Small intestine (tissue), 7 donors: ENCODE data around the gene TMCC3. TPM values are rescaled to one million over a fixed set of nuclear protein-coding genes. Genes with fewer than 3 reads are reported as not detected.

Experiments used
- DNase-seq, 2 donors: peaks; one replicate each; pipeline versions ENCODE4 v3.0.0 to v3.0.0-alpha.2; 2013
- FAIRE-seq: peaks from 2 replicates; lab custom pipeline; 2012; peaks lifted over from hg19 to GRCh38; lab: Jason Lieb, UNC
- H3K27ac ChIP-seq, 3 donors: one replicate each; pipeline ENCODE4 v1.5.1; 2013; ENCODE audit warnings: low read length in 2 of 3, mild to moderate bottlenecking in 2 of 3, control low read depth in 1 of 3, inconsistent platforms in 1 of 3, low read depth in 1 of 3, moderate library complexity in 1 of 3
- H3K27me3 ChIP-seq, 3 donors: one replicate each; pipeline ENCODE4 v1.6.1; 2013; ENCODE audit warnings: low read length in 3 of 3, inconsistent platforms in 1 of 3; ENCODE audit not compliant: control insufficient read depth in 3 of 3, insufficient read depth in 3 of 3
- H3K36me3 ChIP-seq, 3 donors: one replicate each; pipeline ENCODE4 v1.6.1; 2013; ENCODE audit warnings: low read length in 3 of 3, inconsistent platforms in 1 of 3, low read depth in 1 of 3, mild to moderate bottlenecking in 1 of 3, moderate library complexity in 1 of 3; ENCODE audit not compliant: control insufficient read depth in 3 of 3, insufficient read depth in 2 of 3
- H3K4me1 ChIP-seq, 3 donors: one replicate each; pipeline ENCODE4 v1.6.1; 2013; ENCODE audit warnings: low read length in 2 of 3, inconsistent platforms in 1 of 3, low read depth in 1 of 3, mild to moderate bottlenecking in 1 of 3, moderate library complexity in 1 of 3; ENCODE audit not compliant: control insufficient read depth in 3 of 3, insufficient read depth in 2 of 3
- H3K4me3 ChIP-seq, 3 donors: one replicate each; pipeline ENCODE4 v1.5.1; 2013; ENCODE audit warnings: low read length in 3 of 3, control low read depth in 1 of 3, inconsistent platforms in 1 of 3, low read depth in 1 of 3, mild to moderate bottlenecking in 1 of 3, moderate library complexity in 1 of 3
- H3K9me3 ChIP-seq, 2 donors: one replicate each; pipeline ENCODE4 v1.6.1; 2013; ENCODE audit warnings: low read depth in 1 of 2, low read length in 1 of 2; ENCODE audit not compliant: control insufficient read depth in 2 of 2, insufficient read depth in 1 of 2
- WGBS, 3 donors: extraction: QIAGEN DNeasy Blood & Tissue Kit; methylation state at CpG; one replicate each; pipeline ENCODE4 v1.1.7; 2013; 5-methylcytosine and 5-hydroxymethylcytosine counted together
- polyA plus RNA-seq, 4 donors: library from polyadenylated mRNA; stranded (reverse) in 3 of 4; unstranded in 1 of 4; fragments of 200-250 nt in 3 of 4; fragments of 120-200 nt in 1 of 4; gene quantifications; one replicate each; pipeline versions ENCODE4 v1.2.1 to v1.2.3, GENCODE V29; 2013
- donor health status: healthy with polysubstance abuse.
- donor health status: control.
- donor health status: control.
- donor health status: Bipolar disorder and iron deficiency.
- donor health status: healthy.

The TMCC3 gene
- polyA plus RNA-seq, 4 donors: 8.6 to 23.9 (median 14.3) TPM

GRCh38 chr12:94649349-94650142 is 811 bp downstream of the TMCC3 start:
- FAIRE-seq (no peak), DNase-seq (peak; percentile 72 to 84)
- H3K9me3 ChIP-seq: no peaks in the 10 kb centered on the region
- peaks cover 0 to 5% (median 4%) of the 10 kb centered on the region in 3 donors for H3K4me1 ChIP-seq
- H3K36me3 ChIP-seq: no peaks in the 10 kb centered on the region
- WGBS, 3 donors: 4 to 5% (median 4%) methylated on average over 58 to 72 of the region's 72 CpGs
- H3K27me3 ChIP-seq: peaks cover 0 to 2% (median 0%) of the 10 kb centered on the region in 3 donors
- H3K4me3 ChIP-seq: peak overlapping the region; percentile 49 to 94 (median 78)
- peak overlapping the region; percentile 45 to 72 (median 61) for H3K27ac ChIP-seq

GRCh38 chr12:94648578-94648977 is 1.8 kb downstream of the TMCC3 start:
- no peak overlapping the region for H3K27ac ChIP-seq
- no peak for FAIRE-seq
- no peak overlapping the region for H3K4me3 ChIP-seq
- H3K4me1 ChIP-seq: peaks cover 0 to 5% (median 4%) of the 10 kb centered on the region in 3 donors
- H3K9me3 ChIP-seq: no peaks in the 10 kb centered on the region
- no peaks in the 10 kb centered on the region for H3K36me3 ChIP-seq
- no peak for DNase-seq
- H3K27me3 ChIP-seq: peaks cover 0 to 2% (median 0%) of the 10 kb centered on the region in 3 donors
- WGBS, 3 donors: 70 to 73% (median 70%) methylated on average over 4 of the region's 4 CpGs

GRCh38 chr12:94644141-94644979 is 6.0 kb downstream of the TMCC3 start:
- H3K9me3 ChIP-seq: no peaks in the 10 kb centered on the region
- H3K4me3 ChIP-seq: no peak overlapping the region
- peak overlapping the region in 1 of 3 donors; percentile 51 for H3K27ac ChIP-seq
- DNase-seq (no peak), FAIRE-seq (no peak)
- H3K4me1 ChIP-seq: peaks cover 0 to 5% (median 4%) of the 10 kb centered on the region in 3 donors
- WGBS, 3 donors: 63 to 83% (median 69%) methylated on average over 14 of the region's 14 CpGs
- no peaks in the 10 kb centered on the region for H3K36me3 ChIP-seq
- no peaks in the 10 kb centered on the region for H3K27me3 ChIP-seq

- FAIRE-seq: no peak
- Histone ChIP-seq H3K27me3 (no peaks in the 10 kb centered on the region), H3K27ac (peak overlapping the region in 1 of 3 donors; percentile 51), H3K36me3 (no peaks in the 10 kb centered on the region), H3K4me3 (no peak overlapping the region), H3K4me1 (peaks cover 0 to 5% (median 0%) of the 10 kb centered on the region in 3 donors), H3K9me3 (no peaks in the 10 kb centered on the region)
- DNase-seq: no peak
- 89 to 97% (median 94%) methylated on average over 3 of the region's 3 CpGs for WGBS, 3 donors
Measured at GRCh38 chr12:94643606-94644005, 6.8 kb downstream of the TMCC3 start.

- Histone ChIP-seq H3K36me3 (no peaks in the 10 kb centered on the region), H3K4me1 (no peaks in the 10 kb centered on the region), H3K9me3 (no peaks in the 10 kb centered on the region), H3K27ac (no peak overlapping the region), H3K27me3 (no peaks in the 10 kb centered on the region), H3K4me3 (no peak overlapping the region)
- FAIRE-seq: no peak
- DNase-seq: no peak
- WGBS, 3 donors: 91 to 96% (median 94%) methylated on average over 7 of the region's 7 CpGs
Measured at GRCh38 chr12:94641283-94641682, 9.1 kb downstream of the TMCC3 start.

GRCh38 chr12:94640134-94640928 is 10.0 kb downstream of the TMCC3 start:
- DNase-seq (no peak), FAIRE-seq (no peak)
- 68 to 89% (median 79%) methylated on average over 10 of the region's 10 CpGs for WGBS, 3 donors
- H3K4me1 ChIP-seq: no peaks in the 10 kb centered on the region
- H3K4me3 ChIP-seq: no peak overlapping the region
- H3K27ac ChIP-seq: peak overlapping the region in 1 of 3 donors; percentile 3
- no peaks in the 10 kb centered on the region for H3K36me3 ChIP-seq
- no peaks in the 10 kb centered on the region for H3K27me3 ChIP-seq
- no peaks in the 10 kb centered on the region for H3K9me3 ChIP-seq

- no peak for FAIRE-seq
- Histone ChIP-seq H3K4me1 (no peaks in the 10 kb centered on the region), H3K36me3 (no peaks in the 10 kb centered on the region), H3K9me3 (no peaks in the 10 kb centered on the region), H3K27ac (no peak overlapping the region), H3K4me3 (no peak overlapping the region), H3K27me3 (no peaks in the 10 kb centered on the region)
- 91 to 94% (median 92%) methylated on average over 1 of the region's 1 CpG for WGBS, 3 donors
- no peak for DNase-seq
Measured at GRCh38 chr12:94638521-94638920, 11.8 kb downstream of the TMCC3 start.
